Natural killer cell (primary cell): ENCODE measurements around the gene NKX1-1. TPM values are rescaled to one million over a fixed set of nuclear protein-coding genes. Genes with fewer than 3 reads are reported as not detected.

Source experiments
- ATAC-seq, 3 donors: fragments of 150-1000 bp in 2 of 3; fragments of 200-7000 bp in 1 of 3; cut with Tn5 transposase; 1 replicate in 1 of 3; 2 replicates in 2 of 3; pipeline ENCODE4 v1.10.0; 2021; ENCODE audit warnings: mild to moderate bottlenecking in 2 of 3, moderate library complexity in 2 of 3
- DNase-seq, 2 donors: peaks; one replicate each; pipeline versions ENCODE4 v3.0.0 to v3.0.0-alpha.2; 2013 to 2021; ENCODE audit warnings: mixed read lengths in 1 of 2
- H3K27ac ChIP-seq: one replicate; pipeline ENCODE4 v1.5.1; 2013; ENCODE audit warnings: mild to moderate bottlenecking, low read length
- H3K27me3 ChIP-seq: one replicate; pipeline ENCODE4 v1.6.1; 2013; ENCODE audit warnings: low read length; ENCODE audit not compliant: control insufficient read depth, insufficient read depth
- H3K36me3 ChIP-seq: one replicate; pipeline ENCODE4 v1.6.1; 2013; ENCODE audit warnings: low read length; ENCODE audit not compliant: control insufficient read depth, insufficient read depth
- H3K4me1 ChIP-seq: one replicate; pipeline ENCODE4 v1.6.1; 2013; ENCODE audit warnings: low read length; ENCODE audit not compliant: control insufficient read depth, insufficient read depth
- H3K4me3 ChIP-seq: one replicate; pipeline ENCODE4 v1.5.1; 2013; ENCODE audit warnings: low read length
- H3K9me3 ChIP-seq: one replicate; pipeline ENCODE4 v1.6.1; 2013; ENCODE audit warnings: low read length; ENCODE audit not compliant: control insufficient read depth, insufficient read depth
- H3K27ac Mint-ChIP-seq, 2 donors: one replicate each; pipeline ENCODE4 v1.8.0; 2022; ENCODE audit warnings: mild to moderate bottlenecking in 2 of 2, mixed read lengths in 2 of 2, moderate library complexity in 1 of 2
- H3K27me3 Mint-ChIP-seq, 2 donors: one replicate each; pipeline ENCODE4 v1.8.0; 2022; ENCODE audit warnings: low read depth in 2 of 2, mixed read lengths in 2 of 2
- H3K36me3 Mint-ChIP-seq: one replicate; pipeline ENCODE4 v1.8.0; 2022; ENCODE audit warnings: mixed read lengths
- H3K4me1 Mint-ChIP-seq, 2 donors: one replicate each; pipeline ENCODE4 v1.8.0; 2022; ENCODE audit warnings: mixed read lengths in 2 of 2
- H3K4me3 Mint-ChIP-seq: one replicate; pipeline ENCODE4 v1.8.0; 2022; ENCODE audit warnings: mild to moderate bottlenecking, moderate library complexity, mixed read lengths
- H3K9me3 Mint-ChIP-seq, 2 donors: one replicate each; pipeline ENCODE4 v1.8.0; 2022; ENCODE audit warnings: mixed read lengths in 2 of 2
- WGBS: methylation state at CpG from one replicate; pipeline ENCODE4 v1.1.7; 2013; ENCODE audit warnings: missing lambda C conversion rate; ENCODE audit not compliant: insufficient coverage; 5-methylcytosine and 5-hydroxymethylcytosine counted together
- intact Hi-C: fragments of 100-400 bp; cut with micrococcal nuclease; formaldehyde crosslinking; loops from one replicate; pipeline ENCODE4 v1.14.2; 2022
- total RNA-seq, 4 donors: library from RNA; stranded (reverse); fragments of 120-200 nt in 1 of 4; gene quantifications; one replicate each; pipeline versions ENCODE4 v1.2.3 to v1.2.4, GENCODE V29; 2013 to 2022
- TF ChIP-seq, protein P1 (sequence below): fragments of 200-600 bp; IDR thresholded peaks from one replicate; pipeline ENCODE4 v1.8.0; 2022; ENCODE audit warnings: antibody characterized with exemption

Gene NKX1-1
- total RNA-seq, 3 donors from 2014 or later (not counting 1 experiment from before 2014, with no cell fraction given): not detected

DNA sequence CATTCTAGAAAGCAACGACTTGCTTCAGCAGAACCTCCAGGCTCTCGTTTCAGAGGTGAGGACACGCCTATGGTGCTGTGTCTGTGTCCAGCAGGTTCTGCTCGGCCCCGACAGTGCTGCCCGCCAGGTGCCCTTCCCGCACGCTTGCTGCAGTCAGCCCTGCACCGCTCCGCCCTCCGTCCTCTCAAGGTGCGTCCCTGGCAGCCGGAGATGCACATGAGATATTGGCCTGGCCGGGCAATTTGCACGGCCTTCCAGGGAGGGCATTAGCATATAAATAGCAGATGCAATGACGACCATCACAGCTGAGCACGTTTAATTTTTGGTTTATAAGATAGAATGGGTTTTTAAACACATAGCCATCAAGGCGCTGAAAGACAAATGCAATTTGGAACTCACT is 44.8 kb downstream of the NKX1-1 start:
- intact Hi-C loops: no loop called here
- H3K9me3 Mint-ChIP-seq: no peaks in the 10 kb centered on the region
- peaks cover 6% of the 10 kb centered on the region for H3K36me3 ChIP-seq

DNA sequence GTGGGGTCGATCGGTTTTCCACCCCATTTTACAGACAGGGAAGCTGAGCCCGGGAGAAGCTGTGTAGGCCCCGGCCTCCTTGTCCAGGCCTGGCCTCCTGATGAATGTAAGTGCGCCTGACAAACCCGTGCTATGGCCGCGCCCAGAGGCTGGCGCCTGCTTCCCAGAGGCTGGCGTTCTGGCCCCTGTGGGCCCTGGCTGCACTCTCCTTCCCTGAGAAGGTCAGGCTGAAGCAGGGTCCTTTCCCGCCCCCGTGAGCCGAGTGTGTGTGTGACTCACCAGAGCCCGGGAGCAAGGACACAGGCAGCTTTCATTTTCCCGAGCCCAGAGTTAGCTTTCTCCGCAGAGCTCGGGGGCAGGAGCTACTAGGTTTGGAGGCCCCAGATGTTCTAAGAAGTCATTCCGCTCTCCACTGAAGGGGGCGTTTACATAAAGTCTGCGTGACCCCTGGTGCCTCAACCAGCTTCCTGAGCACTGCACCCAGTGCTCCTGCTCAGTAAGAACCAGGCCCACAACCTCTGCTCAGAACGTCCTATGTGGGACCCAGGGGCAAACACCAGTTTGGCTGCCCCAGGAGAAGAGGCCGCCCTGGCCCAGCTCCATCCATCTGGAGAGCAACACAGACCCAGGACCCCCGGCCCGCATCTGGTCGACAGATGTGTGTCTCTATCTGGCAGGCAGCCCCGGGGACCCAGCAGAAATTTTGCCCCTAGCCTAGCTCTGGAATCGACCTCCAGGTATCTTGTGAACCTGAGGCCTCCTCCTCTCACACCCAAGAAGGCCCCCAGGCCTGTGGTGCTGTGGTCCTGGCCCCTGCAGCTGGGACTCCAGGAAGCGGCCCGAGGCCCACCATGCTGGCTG is 45.6 kb downstream of the NKX1-1 start:
- no peaks in the 10 kb centered on the region for H3K4me1 ChIP-seq
- TF ChIP-seq, protein P1, sequence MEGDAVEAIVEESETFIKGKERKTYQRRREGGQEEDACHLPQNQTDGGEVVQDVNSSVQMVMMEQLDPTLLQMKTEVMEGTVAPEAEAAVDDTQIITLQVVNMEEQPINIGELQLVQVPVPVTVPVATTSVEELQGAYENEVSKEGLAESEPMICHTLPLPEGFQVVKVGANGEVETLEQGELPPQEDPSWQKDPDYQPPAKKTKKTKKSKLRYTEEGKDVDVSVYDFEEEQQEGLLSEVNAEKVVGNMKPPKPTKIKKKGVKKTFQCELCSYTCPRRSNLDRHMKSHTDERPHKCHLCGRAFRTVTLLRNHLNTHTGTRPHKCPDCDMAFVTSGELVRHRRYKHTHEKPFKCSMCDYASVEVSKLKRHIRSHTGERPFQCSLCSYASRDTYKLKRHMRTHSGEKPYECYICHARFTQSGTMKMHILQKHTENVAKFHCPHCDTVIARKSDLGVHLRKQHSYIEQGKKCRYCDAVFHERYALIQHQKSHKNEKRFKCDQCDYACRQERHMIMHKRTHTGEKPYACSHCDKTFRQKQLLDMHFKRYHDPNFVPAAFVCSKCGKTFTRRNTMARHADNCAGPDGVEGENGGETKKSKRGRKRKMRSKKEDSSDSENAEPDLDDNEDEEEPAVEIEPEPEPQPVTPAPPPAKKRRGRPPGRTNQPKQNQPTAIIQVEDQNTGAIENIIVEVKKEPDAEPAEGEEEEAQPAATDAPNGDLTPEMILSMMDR: no peak
- Mint-ChIP-seq H3K9me3 (no peaks in the 10 kb centered on the region), H3K4me1 (peaks cover 0 to 4% of the 10 kb centered on the region in 2 donors), H3K4me3 (no peak overlapping the region), H3K36me3 (no peaks in the 10 kb centered on the region), H3K27ac (no peak overlapping the region), H3K27me3 (no peaks in the 10 kb centered on the region)
- intact Hi-C loops: no loop called here
- no peak overlapping the region for H3K4me3 ChIP-seq
- no peaks in the 10 kb centered on the region for H3K27me3 ChIP-seq
- no peak overlapping the region for H3K27ac ChIP-seq
- ATAC-seq (no peak), DNase-seq (no peak)
- WGBS: 94% methylated on average over 29 of the region's 29 CpGs
- H3K36me3 ChIP-seq: peaks cover 10% of the 10 kb centered on the region
- H3K9me3 ChIP-seq: no peaks in the 10 kb centered on the region

More for the DNA sequence above, 44.8 kb downstream of the NKX1-1 start:
- Mint-ChIP-seq H3K4me1 (peaks cover 0 to 1% of the 10 kb centered on the region in 2 donors), H3K36me3 (no peaks in the 10 kb centered on the region), H3K27ac (no peak overlapping the region), H3K4me3 (no peak overlapping the region), H3K27me3 (no peaks in the 10 kb centered on the region)
- H3K27me3 ChIP-seq: no peaks in the 10 kb centered on the region
- WGBS: 95% methylated on average over 18 of the region's 18 CpGs
- DNase-seq: no peak
- H3K27ac ChIP-seq: no peak overlapping the region
- TF ChIP-seq, protein P1: no peak
- no peak overlapping the region for H3K4me3 ChIP-seq
- no peaks in the 10 kb centered on the region for H3K9me3 ChIP-seq
- no peaks in the 10 kb centered on the region for H3K4me1 ChIP-seq
- no peak for ATAC-seq

DNA sequence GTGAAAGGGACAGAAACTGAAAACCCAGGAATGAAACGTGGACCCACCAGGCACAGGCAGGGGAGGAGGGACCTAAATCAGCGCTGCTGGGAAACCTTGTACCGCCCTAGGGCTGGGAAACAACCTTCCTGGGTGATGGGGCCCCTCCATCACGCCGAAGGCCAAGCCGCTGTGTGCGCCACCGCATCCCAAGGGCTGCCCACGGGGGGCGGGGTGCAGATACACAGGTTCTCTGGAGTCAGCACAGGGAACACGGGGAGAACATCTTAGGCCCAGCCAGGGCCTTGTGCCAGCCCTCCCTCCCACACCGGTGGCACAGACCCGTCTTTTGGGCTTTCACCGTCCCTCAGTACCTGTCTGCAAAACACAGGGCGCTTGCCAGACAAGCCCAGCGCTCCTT is 46.3 kb downstream of the NKX1-1 start:
- Mint-ChIP-seq H3K36me3 (no peaks in the 10 kb centered on the region), H3K4me3 (no peak overlapping the region), H3K27ac (no peak overlapping the region), H3K27me3 (no peaks in the 10 kb centered on the region), H3K4me1 (peaks cover 0 to 4% of the 10 kb centered on the region in 2 donors), H3K9me3 (no peaks in the 10 kb centered on the region)
- Histone ChIP-seq H3K4me3 (no peak overlapping the region), H3K27me3 (no peaks in the 10 kb centered on the region), H3K9me3 (no peaks in the 10 kb centered on the region), H3K4me1 (no peaks in the 10 kb centered on the region), H3K27ac (no peak overlapping the region), H3K36me3 (peaks cover 15% of the 10 kb centered on the region)
- no peak for DNase-seq
- ATAC-seq: no peak
- intact Hi-C loops: loop anchor here (10.0 kb wide), 1 partner anchor 355 kb away; no protein-coding TSS in a partner anchor
- TF ChIP-seq, protein P1: no peak
- WGBS: 95% methylated on average over 16 of the region's 16 CpGs
